Measurements from ENCODE around the gene PARP14.
A peak's percentile ranks its signal among the peaks of the same experiment; 100 is the strongest.
"Not testable (repeated sequence)": the region's sequence is repeated elsewhere in the genome, so short reads cannot be mapped to it uniquely, and the experiment has no call there.

PARP14 gene, protein sequence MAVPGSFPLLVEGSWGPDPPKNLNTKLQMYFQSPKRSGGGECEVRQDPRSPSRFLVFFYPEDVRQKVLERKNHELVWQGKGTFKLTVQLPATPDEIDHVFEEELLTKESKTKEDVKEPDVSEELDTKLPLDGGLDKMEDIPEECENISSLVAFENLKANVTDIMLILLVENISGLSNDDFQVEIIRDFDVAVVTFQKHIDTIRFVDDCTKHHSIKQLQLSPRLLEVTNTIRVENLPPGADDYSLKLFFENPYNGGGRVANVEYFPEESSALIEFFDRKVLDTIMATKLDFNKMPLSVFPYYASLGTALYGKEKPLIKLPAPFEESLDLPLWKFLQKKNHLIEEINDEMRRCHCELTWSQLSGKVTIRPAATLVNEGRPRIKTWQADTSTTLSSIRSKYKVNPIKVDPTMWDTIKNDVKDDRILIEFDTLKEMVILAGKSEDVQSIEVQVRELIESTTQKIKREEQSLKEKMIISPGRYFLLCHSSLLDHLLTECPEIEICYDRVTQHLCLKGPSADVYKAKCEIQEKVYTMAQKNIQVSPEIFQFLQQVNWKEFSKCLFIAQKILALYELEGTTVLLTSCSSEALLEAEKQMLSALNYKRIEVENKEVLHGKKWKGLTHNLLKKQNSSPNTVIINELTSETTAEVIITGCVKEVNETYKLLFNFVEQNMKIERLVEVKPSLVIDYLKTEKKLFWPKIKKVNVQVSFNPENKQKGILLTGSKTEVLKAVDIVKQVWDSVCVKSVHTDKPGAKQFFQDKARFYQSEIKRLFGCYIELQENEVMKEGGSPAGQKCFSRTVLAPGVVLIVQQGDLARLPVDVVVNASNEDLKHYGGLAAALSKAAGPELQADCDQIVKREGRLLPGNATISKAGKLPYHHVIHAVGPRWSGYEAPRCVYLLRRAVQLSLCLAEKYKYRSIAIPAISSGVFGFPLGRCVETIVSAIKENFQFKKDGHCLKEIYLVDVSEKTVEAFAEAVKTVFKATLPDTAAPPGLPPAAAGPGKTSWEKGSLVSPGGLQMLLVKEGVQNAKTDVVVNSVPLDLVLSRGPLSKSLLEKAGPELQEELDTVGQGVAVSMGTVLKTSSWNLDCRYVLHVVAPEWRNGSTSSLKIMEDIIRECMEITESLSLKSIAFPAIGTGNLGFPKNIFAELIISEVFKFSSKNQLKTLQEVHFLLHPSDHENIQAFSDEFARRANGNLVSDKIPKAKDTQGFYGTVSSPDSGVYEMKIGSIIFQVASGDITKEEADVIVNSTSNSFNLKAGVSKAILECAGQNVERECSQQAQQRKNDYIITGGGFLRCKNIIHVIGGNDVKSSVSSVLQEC (N-terminal part only)

DNA sequence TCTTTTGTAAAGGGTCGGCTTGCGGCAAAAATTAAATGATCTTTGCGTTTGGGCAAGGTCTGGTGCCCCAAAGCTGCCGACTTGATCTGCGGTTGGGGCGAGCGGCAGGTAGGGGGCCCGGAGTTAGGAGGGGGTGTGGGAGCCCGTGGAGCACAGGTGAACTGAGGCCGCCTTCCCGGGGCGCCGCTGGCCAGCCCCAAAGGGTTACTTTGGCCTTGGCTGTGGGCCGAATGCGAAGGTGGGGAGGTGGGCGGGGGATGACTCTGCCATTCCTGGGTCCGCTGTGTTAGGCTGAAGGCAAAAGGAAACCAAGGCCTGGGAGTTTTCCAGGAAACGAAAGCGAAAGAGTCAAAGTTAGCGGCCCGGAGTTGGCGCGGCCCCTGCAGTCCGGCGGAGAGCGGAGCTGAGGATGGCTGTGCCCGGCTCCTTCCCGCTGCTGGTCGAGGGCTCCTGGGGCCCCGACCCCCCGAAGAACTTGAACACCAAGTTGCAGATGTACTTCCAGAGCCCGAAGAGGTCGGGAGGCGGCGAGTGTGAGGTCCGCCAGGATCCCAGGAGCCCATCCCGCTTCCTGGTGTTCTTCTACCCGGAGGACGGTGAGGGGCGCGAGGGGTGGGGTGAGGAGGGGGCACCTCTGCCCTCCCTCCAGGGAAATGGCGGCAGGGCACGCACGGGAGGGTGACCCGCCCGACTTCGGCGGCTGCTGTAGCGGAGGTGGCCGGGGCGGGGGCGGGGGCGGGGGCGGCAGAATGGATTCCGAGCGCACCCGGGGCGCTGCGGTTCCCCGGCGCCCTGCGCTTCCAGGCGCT lies at the start of gene PARP14:
TSS of gene PARP14 (plus strand) at position 365 of the 809 bp plus-strand sequence. CDS start at position 410, 45 bp downstream.
- DNase-seq = peak; percentile 63

DNA sequence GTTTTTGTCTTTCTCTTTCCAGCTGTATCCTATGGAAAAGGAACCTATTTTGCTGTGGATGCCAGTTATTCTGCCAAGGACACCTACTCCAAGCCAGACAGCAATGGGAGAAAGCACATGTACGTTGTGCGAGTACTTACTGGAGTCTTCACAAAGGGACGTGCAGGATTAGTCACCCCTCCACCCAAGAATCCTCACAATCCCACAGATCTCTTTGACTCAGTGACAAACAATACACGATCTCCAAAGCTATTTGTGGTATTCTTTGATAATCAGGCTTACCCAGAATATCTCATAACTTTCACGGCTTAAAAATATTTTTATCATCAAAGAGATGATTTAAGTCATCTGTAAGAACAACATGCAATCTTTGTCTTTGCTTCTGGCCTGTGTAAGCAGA lies 44.9 kb upstream of the PARP14 start:
- no peak for DNase-seq

DNA sequence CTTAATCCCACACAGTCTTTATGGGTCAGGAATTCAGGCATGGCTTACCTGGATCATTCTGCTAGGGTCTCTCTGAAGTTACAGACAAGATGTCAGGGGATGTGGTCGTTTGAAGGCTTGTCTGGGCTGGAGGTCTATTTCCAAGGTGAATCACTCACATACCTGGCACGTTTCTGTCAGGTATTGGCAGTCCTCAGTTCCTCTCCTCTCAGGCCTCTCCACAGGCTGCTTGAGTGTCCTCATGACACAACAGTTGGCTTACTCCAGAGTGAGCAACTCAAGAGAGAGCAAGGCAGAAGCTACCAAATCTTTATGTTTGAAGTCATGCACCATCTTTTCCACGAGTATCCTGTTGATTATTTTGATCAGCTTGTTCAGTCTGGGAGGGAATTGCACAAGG lies 43.9 kb upstream of the PARP14 start:
- DNase-seq = no peak

DNA sequence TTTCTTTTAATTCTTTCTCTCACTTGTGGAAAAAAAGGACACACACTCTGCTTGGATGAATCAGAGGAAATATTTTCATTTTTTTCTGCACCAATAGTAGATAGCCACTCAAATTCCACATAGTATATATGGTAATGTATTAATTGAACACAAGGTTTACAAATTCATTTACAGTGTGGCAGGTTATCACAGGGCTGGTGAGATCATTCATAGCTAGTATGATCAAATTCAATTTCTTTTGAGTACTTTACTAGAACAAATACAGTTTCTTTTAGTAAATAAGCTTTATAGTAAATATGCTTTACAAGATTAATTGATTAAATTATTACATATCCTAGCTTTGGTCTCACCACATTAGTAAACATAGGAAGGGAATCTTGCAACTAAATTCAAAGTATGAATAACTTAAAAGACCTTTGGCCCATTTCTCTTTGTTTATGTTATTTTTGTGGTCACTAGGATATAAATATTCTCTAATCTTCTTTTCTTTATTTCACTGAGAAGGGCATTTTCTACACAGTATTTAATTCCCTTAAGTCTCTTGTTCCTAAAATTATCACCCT lies 40.1 kb upstream of the PARP14 start:
- no peak for DNase-seq

DNA sequence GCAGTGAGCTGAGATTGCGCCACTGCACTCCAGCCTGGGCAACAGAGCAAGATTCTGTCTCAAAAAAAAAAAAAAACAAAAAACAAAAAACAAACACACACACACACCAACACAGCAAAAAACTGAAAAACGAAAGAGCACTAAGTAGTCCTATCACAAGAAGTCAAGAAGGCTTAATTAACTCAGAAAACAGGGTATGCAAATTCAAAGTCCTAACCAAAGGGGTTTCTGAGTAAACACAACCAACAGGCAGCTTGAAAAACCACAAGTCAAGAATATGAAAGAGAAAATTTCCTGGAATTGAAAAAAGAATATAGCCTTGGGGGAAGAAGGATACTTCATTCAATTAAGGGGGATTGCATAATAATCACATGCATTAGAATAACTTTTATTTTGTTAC lies 37.7 kb upstream of the PARP14 start:
- no peak for DNase-seq

DNA sequence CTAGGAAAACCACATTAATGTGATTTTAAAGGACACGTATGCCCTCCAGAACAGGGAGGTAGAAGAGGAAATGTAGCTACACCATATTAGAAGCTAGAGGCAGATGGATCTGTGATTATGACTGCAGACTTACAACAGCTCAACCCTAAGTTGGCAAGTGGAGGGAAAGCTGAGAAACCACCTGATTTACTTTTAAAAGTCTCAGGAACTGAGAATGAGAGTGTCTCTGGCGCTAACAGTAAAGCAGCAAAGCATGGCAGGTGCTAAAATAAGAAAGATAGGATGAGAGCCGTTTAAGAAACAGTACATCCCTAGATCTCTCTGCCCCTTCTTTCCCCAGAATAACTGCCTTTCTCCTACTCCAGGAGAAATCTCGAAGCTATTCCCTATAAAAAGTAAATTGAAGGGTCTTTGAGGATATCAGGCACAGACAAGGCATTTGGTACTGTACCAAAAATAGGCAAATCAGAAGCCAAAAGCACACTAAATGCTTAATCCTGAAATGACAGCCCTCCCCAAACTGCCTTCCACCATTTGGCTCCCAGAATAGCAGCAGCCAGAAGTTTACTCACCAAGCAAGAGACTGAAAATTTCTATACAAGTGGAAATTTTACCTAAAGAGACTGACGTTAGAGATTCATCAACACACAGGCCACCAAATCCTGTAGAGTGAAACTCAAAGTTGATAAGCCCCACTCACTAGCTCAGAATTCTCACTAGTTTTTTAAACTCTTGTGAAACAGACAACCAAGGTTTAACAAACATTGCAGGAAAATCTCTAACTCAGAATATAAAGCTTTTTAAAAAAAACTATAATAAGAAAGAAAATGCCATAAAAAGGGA lies 34.3 kb upstream of the PARP14 start:
- no peak for DNase-seq

DNA sequence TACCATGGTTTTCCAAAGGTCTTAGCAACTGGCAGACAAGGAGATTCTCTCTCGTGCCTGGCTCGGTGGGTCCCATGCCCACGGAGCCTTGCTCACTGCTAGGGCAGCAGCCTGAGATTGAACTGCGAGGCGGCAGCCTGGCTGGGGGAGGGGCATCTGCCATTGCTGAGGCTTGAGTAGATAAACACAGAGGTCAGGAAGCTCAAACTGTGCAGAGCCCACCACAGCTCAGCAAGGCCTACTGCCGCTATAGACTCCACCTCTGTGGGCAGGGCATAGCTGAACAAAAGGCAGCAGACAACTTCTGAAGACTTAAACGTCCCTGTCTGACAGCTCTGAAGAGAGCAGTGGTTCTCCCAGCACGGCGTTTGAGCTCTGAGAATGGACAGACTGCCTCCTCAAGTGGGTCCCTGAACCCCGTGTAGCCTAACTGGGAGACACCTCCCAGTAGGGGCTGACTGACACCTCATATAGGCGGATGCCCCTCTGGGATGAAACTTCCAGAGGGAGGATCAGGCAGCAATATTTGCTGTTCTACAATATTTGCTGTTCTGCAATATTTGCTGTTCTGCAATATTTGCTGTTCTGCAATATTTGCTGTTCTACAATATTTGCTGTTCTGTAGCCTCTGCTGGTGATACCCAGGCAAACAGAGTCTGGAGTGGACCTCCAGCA lies 29.3 kb upstream of the PARP14 start:
- not testable (repeated sequence) for DNase-seq

DNA sequence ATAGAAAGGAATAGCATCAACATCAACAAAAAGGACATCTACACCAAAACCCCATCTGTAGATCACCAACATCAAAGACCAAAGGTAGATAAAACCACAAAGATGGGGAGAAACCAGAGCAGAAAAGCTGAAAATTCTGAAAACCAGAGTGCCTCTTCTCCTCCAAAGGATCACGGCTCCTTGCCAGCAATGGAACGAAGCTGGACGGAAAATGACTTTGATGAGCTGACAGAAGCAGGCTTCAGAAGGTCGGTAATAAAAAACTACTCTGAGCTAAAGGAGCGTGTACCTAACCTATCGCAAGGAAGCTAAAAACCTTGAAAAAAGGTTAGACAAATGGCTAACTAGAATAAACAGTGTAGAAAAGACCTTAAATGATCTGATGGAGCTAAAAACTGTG lies 28.7 kb upstream of the PARP14 start:
- not testable (repeated sequence) for DNase-seq

DNA sequence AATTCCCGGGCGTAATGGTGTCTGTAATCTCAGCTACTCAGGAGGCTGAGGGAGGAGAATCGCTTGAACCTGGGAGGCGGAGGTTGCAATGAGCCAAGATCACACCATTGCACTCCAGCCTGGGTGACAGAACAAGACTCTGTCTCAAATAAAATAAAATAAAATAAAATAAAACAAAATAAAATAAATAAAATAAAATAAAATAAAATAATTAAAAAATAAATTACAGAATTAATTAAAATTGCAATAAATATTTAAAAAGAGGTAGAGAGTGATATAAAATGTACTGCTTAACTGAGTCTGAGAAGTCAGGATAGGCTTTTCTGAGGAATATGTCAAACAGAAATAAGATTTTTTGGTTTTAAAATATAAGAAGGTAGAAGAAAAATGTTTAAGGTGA lies 22.3 kb upstream of the PARP14 start:
- DNase-seq = not testable (repeated sequence)

DNA sequence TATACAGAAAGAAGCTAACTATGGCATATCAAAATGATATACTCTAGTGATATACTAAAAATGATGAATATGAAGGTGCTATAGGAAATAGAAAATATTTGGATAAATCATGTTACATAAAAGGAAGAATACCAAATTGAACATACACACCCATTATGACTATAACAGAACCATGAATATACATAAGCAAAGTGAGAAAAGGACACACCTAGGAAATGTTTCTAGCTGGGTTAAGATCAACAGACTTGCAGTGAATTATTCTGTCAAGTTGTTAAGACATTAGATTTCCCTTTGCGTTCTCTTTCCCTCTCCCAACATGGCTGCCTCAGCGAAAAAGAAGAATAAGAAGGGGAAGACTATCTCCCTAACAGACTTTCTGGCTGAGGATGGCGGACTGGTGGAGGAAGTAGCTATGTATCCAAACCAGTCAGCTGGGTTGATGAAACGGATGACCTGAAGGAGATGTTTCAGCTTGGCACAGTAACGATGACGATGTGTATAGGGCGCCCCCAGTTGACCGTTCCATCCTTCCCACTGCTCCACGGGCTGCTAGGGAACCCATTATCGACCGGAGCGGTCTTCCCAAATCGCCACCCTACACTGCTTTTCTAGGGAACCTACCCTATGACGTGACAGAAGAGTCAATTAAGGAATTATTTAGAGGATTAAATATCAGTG lies 20.2 kb upstream of the PARP14 start:
- DNase-seq = no peak

DNA sequence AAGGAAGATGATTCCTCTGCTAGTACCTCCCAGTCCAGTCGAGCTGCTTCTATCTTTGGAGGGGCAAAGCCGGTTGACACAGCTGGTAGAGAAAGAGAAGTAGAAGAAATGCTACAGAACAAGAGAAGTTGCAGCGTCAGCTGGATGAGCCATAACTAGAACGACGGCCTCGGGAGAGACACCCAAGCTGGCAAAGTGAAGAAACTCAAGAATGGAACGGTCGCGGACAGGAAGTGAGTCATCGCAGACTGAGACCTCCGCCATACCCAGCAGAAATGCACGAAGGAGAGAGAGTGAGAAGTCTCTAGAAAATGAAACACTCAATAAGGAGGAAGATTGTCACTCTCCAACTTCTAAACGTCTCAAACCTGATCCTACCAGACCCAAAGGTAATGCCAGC lies 19.0 kb upstream of the PARP14 start:
- no peak for DNase-seq

DNA sequence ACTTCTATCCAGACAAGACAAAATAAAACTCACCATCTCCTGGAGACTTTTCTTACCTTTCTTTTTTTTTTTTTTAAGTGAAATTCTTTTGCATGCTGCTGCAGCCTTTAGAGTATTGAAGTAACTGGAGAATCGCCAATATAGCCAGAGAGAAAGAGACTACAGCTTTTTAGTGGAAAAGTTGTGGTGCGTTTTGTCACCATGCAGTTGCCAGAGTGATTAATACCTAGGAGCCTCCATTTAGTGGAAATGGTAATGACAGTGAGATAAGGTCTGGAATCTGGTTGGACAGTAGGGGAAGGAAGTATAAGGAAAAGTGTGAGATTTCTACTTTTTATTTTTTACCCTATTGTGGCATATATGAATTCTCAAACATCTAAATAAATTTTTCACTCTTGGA lies 18.1 kb upstream of the PARP14 start:
- no peak for DNase-seq

DNA sequence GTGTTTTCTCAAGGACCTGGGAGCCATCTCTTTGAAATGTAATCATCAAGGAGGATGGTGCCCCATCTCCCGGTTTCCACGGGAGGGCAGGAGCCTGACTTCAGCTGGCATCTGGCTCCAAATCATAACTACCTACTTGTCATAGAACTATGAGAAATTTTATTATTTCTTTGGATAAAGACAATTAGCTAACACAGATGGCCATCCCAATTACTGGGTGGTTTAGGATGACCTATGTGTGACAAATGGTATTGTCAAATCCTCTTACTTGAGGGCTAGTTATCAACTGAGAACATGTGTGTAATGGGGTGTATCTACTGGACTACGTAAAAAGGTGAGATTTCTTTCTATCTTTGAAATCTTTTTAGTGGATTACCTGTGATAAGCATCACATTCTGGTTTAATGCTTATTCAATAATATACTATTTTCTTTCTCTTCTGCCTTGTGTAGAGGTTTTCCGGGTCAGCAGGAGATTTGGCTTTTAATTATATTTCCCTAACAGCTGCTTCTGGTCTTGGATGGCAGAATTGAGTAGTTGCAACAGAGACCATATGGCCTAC lies 15.3 kb upstream of the PARP14 start:
- no peak for DNase-seq

DNA sequence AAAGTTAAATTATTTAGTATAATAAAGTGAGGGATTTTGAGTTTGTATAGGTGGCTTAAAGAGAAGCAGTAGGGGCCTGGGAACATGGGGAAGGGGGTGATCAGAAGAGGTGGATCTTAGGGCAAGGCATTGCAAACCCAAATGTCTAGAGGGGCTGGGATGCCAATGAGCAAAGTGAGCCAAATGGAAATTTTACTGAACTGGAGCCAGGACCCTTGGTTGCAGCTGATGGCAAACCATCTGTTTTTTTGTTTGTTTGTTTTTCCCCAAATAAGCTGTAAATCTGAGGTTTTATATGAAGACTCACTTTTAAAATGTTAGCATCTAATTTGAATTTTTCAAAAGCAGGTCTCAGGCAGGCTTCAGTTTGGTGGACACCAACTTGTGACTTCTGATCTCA lies 14.8 kb upstream of the PARP14 start:
- no peak for DNase-seq

DNA sequence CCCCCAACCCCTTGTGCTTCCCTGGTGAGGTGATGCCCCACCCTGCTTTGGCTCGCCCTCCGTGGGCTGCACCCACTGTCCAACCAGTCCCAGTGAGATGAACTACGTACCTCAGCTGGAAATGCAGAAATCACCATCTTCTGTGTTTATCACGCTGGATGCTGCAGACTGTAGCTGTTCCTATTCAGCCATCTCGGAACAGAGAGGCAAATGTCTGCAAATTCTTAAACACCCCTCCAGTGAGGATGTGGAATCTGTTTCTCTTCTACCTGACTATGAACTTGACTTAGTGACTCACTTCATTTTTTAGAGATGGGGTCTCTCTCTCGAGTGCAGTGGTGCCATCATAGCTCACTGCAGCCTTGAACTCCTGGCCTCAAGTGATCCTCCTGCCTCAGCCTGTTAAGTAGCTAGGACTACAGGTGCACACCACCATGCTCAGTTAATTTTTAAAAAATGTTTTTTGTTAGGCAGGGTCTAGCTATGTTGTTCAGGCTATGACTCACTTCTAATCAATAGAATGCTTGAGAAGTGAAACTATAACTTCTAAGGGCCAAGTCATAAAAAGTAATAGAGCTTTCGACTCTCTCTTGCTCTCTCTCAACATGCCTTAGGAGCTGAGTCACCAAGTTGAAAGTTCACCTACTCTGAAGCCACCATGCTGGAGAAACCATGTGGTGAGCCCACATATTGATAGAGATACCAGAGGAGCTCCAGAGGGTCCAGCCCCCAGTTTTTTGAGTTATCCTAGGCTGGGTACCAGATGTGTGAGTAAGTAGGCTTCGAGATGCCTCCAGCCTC lies 11.5 kb upstream of the PARP14 start:
- DNase-seq = peak; percentile 49

DNA sequence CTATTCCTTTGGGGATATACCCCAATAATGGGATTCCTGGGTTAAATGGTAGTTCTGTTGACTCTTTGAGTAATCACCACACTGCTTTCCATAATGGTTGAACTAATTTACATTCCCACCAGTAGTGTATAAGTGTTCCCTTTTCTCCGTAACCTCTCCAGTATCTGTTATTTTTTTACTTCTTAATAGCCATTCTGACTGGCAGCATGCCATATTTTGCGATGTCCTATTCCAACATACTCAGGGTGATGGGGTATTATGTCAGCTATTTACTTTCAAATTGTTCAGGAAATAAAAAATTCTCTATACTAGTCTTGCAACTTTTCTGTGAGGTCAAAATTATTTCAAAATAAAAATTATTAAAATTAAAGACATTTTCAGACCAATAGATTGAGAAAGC lies 9.1 kb upstream of the PARP14 start:
- no peak for DNase-seq

DNA sequence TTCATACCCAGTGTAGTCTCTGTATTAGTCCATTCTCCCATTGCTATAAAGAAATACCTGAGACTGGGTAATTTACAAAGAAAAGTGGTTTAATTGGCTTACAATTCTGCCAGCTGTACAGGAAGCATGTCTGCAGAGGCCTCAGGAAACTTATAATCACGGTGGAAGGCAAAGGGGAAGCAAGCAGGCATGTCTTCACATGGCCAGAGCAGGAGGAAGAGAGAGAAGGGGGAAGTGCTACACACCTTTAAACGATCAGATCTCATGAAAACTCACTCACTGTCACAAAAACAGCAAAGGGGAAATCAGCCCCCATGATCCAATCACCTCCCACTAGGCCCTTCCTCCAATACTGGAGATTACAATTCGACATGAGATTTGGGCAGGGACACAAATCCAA lies 6.3 kb upstream of the PARP14 start:
- no peak for DNase-seq

DNA sequence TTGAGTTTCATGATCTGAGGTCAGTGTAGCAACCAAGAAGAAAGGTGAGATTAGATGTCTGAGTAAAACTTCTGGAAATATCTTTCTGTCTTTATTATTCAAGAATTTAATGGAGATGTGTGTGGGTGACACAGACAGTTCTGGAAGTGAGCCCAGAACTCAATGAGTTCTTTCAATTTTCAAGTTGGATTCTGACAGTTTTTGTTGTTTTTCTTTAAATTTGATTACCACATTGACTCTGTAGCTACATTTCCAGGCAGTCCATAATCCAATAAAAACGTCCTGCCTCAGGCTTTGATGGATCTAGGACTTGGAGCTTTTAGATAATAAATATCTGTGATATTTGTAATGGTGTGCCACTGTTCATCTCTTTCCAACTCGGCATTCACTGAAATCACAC lies 3.9 kb upstream of the PARP14 start:
- DNase-seq = peak; percentile 21

DNA sequence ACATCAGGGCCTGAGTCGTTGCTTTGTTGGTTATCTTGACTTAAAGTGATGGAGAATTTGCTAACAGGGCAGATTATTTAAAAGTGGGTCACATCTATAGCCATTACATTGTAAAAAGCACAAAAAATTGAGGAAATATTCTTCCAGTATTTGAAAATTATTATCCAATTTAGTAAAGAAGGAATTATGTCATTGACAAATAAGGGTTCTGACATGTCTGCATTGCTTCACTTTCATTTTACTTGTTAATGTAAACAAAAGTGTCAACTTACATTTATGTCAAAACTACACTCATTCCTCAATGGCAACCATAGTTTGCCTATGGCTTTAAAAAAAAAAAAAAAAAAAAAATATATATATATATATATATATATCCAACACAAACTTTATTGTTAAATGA lies 3.4 kb upstream of the PARP14 start:
- no peak for DNase-seq

Measured in kidney glomerular epithelial cell (primary cell).